MM.1S (cell line): ENCODE results near the gene FRG2B.
"Not testable (repeated sequence)": the region's sequence is repeated elsewhere in the genome, so short reads cannot be mapped to it uniquely, and the experiment has no call there.

Experiments used
- CTCF ChIP-seq: fragments of 300-600 bp; sonication (generic); IDR thresholded peaks from 2 replicates; pipeline ENCODE4 v1.5.1; 2016; ENCODE audit warnings: antibody characterized with exemption, low read length, mixed read lengths
- EZH2phosphoT487 ChIP-seq: fragments of 300-600 bp; sonication (generic); IDR thresholded peaks from 2 replicates; pipeline ENCODE4 v1.6.1; 2018; ENCODE audit warnings: antibody characterized with exemption, low read length

GRCh38 chr10:133577037-133577436 lies 49.6 kb downstream of the FRG2B start:
- TF ChIP-seq EZH2phosphoT487, CTCF: not testable (repeated sequence)
